SU-DHL-6 (cell line): ENCODE results near the gene GRID1.

Experiments used
- H2AFZ ChIP-seq: fragments of 200-600 bp; sonication (generic); 2 replicates; pipeline ENCODE4 v1.6.1; 2014; ENCODE audit warnings: low read depth, mild to moderate bottlenecking, moderate library complexity, mixed read lengths, antibody characterized with exemption, low read length; ENCODE audit not compliant: severe bottlenecking
- H3F3A ChIP-seq: fragments of 200-600 bp; shearing (Covaris generic); 2 replicates; pipeline ENCODE4 v1.6.0; 2016; ENCODE audit warnings: antibody characterized with exemption, mild to moderate bottlenecking; ENCODE audit not compliant: insufficient read depth
- H3K27ac ChIP-seq: fragments of 200-600 bp; sonication (generic); 2 replicates; pipeline ENCODE4 v1.5.1; 2016; ENCODE audit warnings: low read depth, mild to moderate bottlenecking, low read length, moderate library complexity, mixed read lengths
- H3K27me3 ChIP-seq: fragments of 200-600 bp; sonication (generic), shearing (Covaris generic); 2 replicates; pipeline ENCODE4 v1.6.0; 2014; ENCODE audit warnings: mild to moderate bottlenecking, low read length
- H3K36me3 ChIP-seq: fragments of 200-600 bp; sonication (generic); 2 replicates; pipeline ENCODE4 v1.6.1; 2014; ENCODE audit warnings: mild to moderate bottlenecking, low read length, mixed read lengths
- H3K4me2 ChIP-seq: fragments of 300-600, 200-600 bp; shearing (Covaris generic), sonication (generic); 2 replicates; pipeline ENCODE4 v1.6.0; 2014; ENCODE audit warnings: low read length, low read depth, mild to moderate bottlenecking; ENCODE audit not compliant: poor library complexity, severe bottlenecking
- H3K4me3 ChIP-seq: fragments of 200-600 bp; sonication (generic); 2 replicates; pipeline ENCODE4 v1.5.1; 2014; ENCODE audit warnings: antibody characterized with exemption, low read length, mild to moderate bottlenecking, mixed read lengths; ENCODE audit not compliant: insufficient read depth, poor library complexity, severe bottlenecking
- H3K79me2 ChIP-seq: fragments of 200-600 bp; sonication (generic); 2 replicates; pipeline ENCODE4 v1.6.1; 2014; ENCODE audit warnings: mild to moderate bottlenecking, low read length, moderate library complexity; ENCODE audit not compliant: insufficient read depth
- H3K9ac ChIP-seq: fragments of 200-600 bp; sonication (generic); 2 replicates; pipeline ENCODE4 v1.7.0; 2014; ENCODE audit warnings: mild to moderate bottlenecking, low read length
- H3K9me2 ChIP-seq: fragments of 200-600 bp; sonication (generic); replicated peaks from 2 replicates; pipeline ENCODE4 v1.6.1; 2014; ENCODE audit warnings: low read length; ENCODE audit not compliant: insufficient read depth
- H3K9me3 ChIP-seq: fragments of 200-600 bp; sonication (generic); 2 replicates; pipeline ENCODE4 v1.6.1; 2014; ENCODE audit warnings: low read length, mixed read lengths; ENCODE audit not compliant: insufficient read depth
- H4K20me1 ChIP-seq: fragments of 200-600 bp; sonication (generic); 2 replicates; pipeline ENCODE4 v1.6.1; 2014; ENCODE audit warnings: low read depth, mild to moderate bottlenecking, antibody characterized with exemption, low read length, moderate library complexity, mixed read lengths
- CTCF ChIP-seq: fragments of 200-600 bp; sonication (generic); IDR thresholded peaks from one replicate; pipeline ENCODE4 v1.5.1; 2017; ENCODE audit warnings: antibody characterized with exemption, mild to moderate bottlenecking, low read length, moderate library complexity; ENCODE audit not compliant: insufficient read depth, poor library complexity, severe bottlenecking
- EZH2phosphoT487 ChIP-seq: fragments of 200-600 bp; sonication (generic), shearing (Covaris generic); conservative IDR thresholded peaks from 2 replicates; pipeline ENCODE4 v1.6.1; 2018; ENCODE audit warnings: mild to moderate bottlenecking, antibody characterized with exemption, low read length, moderate library complexity, mixed read lengths

GRID1 gene

GRCh38 chr10:86048571-86048970 is 318.0 kb downstream of the GRID1 start:
- Histone ChIP-seq H2AFZ (no peak overlapping the region), H3K4me2 (no peak overlapping the region)

DNA sequence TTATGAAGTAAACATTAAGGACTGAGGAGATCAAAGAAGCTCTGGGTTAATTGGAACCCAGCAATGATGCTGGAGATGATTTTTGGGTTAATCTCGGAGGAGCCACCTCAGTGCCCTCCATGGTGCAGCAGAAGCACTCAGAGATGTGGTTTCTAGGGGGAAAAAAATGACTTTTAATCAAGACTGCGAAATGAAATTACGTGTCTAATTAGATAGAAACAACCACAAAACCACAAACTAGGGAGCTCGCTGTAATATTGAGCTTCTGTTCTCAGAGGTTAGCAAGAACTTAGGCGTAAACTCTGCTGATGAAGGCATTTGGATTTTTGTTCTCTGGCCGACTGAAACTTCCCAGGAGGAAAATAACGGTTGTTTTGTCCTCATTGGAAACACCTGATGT is 319.0 kb downstream of the GRID1 start:
- Histone ChIP-seq H3K9ac (no peak overlapping the region), H3K9me3 (no peaks in the 10 kb centered on the region), H3K36me3 (no peaks in the 10 kb centered on the region), H3K27ac (no peak overlapping the region), H3K4me3 (no peak overlapping the region), H3K27me3 (no peaks in the 10 kb centered on the region), H3K9me2 (no peaks in the 10 kb centered on the region), H4K20me1 (no peaks in the 10 kb centered on the region), H3K4me2 (no peak overlapping the region), H3F3A (no peaks in the 10 kb centered on the region), H3K79me2 (no peaks in the 10 kb centered on the region), H2AFZ (no peak overlapping the region)
- TF ChIP-seq CTCF (no peak), EZH2phosphoT487 (no peak)

More at GRCh38 chr10:86048571-86048970, 318.0 kb downstream of the GRID1 start:
- Histone ChIP-seq H3F3A (no peaks in the 10 kb centered on the region), H3K79me2 (no peaks in the 10 kb centered on the region), H3K9me2 (no peaks in the 10 kb centered on the region), H3K27me3 (no peaks in the 10 kb centered on the region), H3K9ac (no peak overlapping the region), H3K4me3 (no peak overlapping the region), H3K9me3 (no peaks in the 10 kb centered on the region), H4K20me1 (no peaks in the 10 kb centered on the region), H3K36me3 (no peaks in the 10 kb centered on the region), H3K27ac (no peak overlapping the region)
- TF ChIP-seq CTCF (no peak), EZH2phosphoT487 (no peak)

DNA sequence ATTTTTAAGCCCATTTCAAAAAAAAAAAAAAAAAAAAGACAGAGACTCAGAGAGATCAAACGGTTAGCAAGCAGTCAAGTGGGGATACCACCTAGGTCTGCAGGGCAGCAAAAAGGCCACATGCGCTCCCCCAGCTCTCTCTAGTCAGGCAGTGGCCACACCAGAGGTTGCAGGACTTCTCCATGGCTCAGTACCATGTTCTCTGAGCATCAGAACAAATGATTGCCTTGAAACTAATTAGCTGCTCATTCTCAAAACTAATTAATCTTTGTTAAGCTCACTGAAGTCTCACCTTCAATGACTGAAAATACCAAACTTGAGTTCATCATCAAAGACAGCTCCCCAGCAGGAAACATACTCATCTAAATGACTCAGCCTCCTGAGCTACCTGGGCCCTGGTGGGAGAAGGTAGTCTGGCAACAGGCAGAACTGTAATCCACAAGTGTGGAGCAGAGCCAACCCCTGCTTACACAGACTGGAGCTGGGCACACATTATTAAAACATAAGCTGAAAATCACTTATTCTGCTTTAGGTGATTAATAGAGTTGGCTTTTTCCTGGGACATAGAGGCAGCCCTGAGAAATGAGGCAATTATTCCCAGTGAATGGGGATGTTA is 319.6 kb downstream of the GRID1 start:
- no peaks in the 10 kb centered on the region for H3K9me2 ChIP-seq
- no peak overlapping the region for H3K4me2 ChIP-seq
- TF ChIP-seq CTCF (no peak), EZH2phosphoT487 (no peak)
- H3K27me3 ChIP-seq: no peaks in the 10 kb centered on the region
- H3K4me3 ChIP-seq: no peak overlapping the region
- no peaks in the 10 kb centered on the region for H3K9me3 ChIP-seq
- H3K79me2 ChIP-seq: no peaks in the 10 kb centered on the region
- no peak overlapping the region for H3K27ac ChIP-seq
- no peaks in the 10 kb centered on the region for H3K36me3 ChIP-seq
- H3K9ac ChIP-seq: no peak overlapping the region
- H2AFZ ChIP-seq: no peak overlapping the region
- H4K20me1 ChIP-seq: no peaks in the 10 kb centered on the region
- H3F3A ChIP-seq: no peaks in the 10 kb centered on the region
